Lower leg skin (tissue), 3 donors: Measurements from ENCODE around the gene ELOVL4.

ENCODE experiments used
- CTCF ChIP-seq, 3 donors: fragments of 450-650 bp; IDR thresholded peaks; one replicate each; pipeline ENCODE4 v1.5.1; 2016; ENCODE audit warnings: antibody characterized with exemption in 3 of 3, mild to moderate bottlenecking in 3 of 3, moderate library complexity in 2 of 3
- POLR2A ChIP-seq, 2 donors: fragments of 450-650 bp; IDR thresholded peaks; one replicate each; pipeline ENCODE4 v1.6.1; 2016 to 2017; ENCODE audit warnings: antibody characterized with exemption in 2 of 2, mild to moderate bottlenecking in 1 of 2, moderate library complexity in 1 of 2

DNA sequence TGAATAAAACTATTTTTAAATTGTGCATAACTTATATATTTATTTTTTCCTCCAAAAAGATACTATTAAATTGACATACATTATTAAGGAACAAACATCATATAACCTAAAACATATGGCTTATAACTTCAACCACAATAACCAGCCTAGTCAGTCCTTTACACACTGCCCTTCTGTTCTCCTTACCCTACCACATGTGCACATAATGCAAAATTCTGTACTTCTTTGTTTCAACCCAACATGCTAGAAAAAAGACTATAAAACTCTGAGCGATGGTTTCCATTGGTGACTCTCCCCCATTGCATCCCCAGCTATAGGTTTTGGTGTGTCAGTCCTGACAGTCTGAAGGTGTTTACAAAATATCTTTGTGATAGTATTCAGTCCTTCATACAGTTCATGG is 42.3 kb upstream of the ELOVL4 start:
- TF ChIP-seq CTCF (IDR thresholded peaks at IDR 0.05), result no peak
- no peak for TF ChIP-seq POLR2A (IDR thresholded peaks at IDR 0.05)
